GM19468 (cell line): Measurements from ENCODE around the gene GRIA3.
"Not testable (repeated sequence)": the region's sequence is repeated elsewhere in the genome, so short reads cannot be mapped to it uniquely, and the experiment has no call there.

Experiments
- ATAC-seq: cut with Tn5 transposase; IDR thresholded peaks from one replicate; pipeline ENCODE4 v1.9.1; 2021; ENCODE audit warnings: mild to moderate bottlenecking, moderate library complexity, moderate number of reproducible peaks; ENCODE audit not compliant: unreplicated experiment; ENCODE audit errors: extremely low read depth

Gene GRIA3

GRCh38 chrX:123439926-123440325, 255.8 kb downstream of the GRIA3 start:
- not testable (repeated sequence) for ATAC-seq

DNA sequence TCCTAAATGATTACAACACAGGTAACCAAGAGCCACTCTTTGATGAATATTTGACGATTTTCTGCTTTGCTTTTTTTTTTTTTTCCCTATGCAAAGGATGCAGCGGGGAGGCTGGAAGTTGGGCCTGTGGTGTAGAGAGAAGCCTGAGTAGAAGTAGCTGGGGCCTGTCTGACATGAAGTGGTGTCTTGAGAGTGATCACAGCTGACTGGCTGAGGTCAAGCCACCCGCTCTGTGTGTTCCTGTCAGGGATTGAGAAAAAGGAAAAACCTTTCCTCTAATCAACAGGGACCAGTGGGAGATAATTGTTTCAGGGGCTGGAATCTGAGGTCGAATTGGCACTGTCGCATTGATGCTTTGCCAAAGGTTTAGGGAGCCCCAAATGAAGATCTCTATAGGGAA, 258.7 kb downstream of the GRIA3 start:
- ATAC-seq: no peak

DNA sequence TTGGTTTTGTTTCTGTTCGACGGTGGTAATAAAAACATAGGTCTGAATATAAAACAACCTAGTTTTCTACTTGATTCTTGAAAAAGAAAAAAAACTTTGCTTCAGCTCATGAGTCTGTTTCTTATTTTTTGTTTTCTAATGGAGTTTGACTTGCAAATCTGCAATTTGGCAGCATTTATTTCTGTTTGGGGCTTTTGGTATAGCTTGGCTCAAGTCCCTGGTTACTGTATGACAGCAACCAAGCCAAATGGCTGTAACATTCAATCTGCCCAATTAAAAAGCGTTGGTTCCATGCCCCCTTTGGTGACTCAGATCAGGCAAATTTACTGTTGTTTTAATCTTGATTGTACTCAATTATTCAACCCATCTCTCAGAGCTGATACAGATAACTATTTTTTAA, 263.4 kb downstream of the GRIA3 start:
- no peak for ATAC-seq

DNA sequence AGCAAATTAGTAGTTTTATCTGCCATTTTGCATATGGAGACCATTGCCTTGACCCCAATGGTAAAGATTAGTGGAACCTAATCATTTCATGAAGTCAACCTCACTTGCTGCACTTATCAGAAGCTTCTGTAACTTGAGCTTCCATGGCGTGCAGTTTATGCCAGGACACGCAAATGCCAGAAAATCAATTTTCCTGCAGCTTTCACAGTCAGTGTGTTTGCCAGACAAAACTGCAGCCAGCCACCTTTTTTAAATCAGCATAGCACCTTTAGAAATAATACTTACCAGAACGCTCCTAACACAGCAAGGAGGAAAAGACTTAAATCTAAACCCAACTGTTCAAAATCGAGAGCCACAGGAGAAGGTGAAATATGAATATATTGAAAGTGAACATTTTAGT, 265.3 kb downstream of the GRIA3 start:
- ATAC-seq: no peak

DNA sequence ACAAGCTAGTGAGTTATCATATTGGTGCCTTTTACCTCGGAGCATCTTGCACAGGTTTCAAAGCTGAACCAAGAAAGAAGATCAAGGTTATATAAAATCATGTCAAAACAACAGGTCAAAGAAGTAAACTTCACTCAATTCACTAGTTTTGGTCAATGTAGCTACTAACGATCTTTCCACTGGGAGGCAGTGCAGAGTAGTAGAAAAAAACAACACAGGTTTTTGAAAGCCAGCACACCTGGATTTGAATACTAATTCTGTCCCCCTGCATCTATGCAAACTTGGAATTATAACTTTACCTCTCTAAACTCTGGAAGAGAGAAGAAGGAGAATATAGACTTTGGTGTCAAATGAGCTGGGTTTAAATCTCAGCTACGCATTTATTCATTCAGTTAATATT, 266.1 kb downstream of the GRIA3 start:
- ATAC-seq: no peak

DNA sequence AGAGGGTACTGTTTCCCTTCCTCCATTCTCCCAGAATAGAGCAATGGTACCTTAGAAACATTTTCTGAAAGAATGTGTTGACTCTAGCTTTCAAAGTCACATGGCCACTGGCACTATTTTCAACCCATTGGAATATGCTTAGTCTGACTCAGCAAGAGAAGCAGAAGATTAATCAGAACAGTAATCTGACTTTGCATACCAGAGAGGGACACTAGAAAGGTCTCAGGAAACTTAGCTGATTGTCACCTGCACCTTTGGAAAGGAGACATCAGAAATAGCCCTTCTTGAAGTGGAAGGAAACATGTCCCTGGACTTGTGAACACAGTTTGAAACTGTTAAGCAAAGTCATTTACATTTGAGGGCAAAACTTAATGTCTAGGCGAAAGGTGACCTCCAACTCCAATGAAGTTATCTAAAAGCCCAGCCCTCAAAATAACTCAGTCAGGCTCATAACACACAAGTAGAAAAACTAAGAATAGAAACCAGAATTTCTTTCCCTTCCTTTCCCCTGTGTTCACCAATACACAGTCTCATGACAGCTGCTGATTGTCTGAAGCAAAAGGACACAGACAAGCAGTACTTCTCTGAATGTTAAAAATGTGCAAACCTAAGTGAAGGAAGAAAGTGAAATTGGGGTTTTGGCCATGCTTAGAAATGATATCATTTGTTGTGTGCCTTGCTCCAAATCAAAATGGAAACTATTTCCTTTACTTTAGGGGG, 270.8 kb downstream of the GRIA3 start:
- ATAC-seq: no peak

- ATAC-seq: no peak
Observed at GRCh38 chrX:123455693-123456092, 271.6 kb downstream of the GRIA3 start.

DNA sequence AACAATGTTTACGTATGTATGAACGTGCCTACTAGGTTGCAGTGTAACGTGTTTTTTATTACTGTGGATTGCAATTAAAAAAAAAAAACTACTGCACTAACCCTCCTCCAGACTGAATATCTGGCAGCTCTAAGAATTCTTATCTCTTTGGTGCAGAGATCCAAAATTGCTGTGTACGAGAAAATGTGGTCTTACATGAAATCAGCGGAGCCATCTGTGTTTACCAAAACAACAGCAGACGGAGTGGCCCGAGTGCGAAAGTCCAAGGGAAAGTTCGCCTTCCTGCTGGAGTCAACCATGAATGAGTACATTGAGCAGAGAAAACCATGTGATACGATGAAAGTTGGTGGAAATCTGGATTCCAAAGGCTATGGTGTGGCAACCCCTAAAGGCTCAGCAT, 280.6 kb downstream of the GRIA3 start:
- no peak for ATAC-seq

GRCh38 chrX:123468481-123468880, 284.4 kb downstream of the GRIA3 start:
- no peak for ATAC-seq

DNA sequence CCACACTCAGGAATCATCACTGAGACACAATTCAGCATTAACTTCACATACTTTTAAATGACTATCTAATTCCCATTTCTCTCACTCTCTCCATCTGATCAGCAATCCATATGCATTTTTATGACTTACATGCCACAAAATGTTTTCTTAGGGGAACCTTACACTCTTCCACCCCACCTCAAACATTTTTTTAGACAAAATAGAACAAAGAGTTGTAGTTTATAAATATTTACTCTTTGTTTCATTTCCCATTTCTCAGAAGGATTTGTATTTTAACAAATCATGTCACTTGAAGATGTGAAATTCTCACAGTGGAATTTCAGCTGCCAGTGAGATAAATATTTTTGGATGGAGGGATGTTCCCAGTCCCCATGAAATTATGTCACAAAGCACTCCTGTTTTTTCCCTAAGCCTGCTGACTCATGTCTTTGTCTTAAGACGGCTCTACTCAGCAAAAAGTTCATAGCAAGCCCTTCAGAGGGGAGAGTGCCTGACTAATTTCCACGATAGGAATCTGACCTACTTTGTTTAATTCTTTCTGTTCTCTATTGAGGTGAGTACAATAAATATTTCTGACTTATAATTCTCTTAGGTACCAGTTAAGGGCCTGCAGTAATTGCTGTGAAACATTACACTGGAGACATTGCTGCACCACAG, 291.1 kb downstream of the GRIA3 start:
- ATAC-seq: no peak

DNA sequence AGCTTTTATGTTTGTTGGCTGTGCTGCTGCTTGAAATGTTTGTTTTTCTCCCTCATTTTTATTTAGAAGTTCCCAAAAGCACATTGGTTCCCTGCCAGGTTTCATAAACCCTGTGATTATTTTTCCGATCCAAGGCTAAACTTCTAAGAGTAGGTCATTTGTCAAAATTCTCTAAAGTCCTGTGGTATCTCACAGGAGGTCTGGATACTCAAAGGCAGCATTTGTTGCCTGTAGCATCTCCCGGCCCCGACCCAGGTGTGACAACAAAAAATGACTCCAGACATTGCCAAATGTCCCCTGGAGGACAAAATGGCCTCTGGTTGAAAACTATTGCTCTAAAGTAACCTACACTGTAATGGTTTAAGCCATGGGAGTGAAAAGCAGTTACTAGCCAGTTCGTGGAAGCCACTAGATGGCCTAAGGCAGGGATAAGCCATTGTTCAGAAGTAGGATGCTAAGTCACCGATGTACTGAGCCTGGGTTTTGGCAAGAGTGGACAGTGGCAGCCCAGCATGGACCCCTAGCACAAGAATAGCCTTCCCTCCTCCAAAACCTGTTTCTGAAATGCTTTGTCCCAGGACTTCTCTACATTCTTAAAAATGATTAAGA, 292.6 kb downstream of the GRIA3 start:
- no peak for ATAC-seq

DNA sequence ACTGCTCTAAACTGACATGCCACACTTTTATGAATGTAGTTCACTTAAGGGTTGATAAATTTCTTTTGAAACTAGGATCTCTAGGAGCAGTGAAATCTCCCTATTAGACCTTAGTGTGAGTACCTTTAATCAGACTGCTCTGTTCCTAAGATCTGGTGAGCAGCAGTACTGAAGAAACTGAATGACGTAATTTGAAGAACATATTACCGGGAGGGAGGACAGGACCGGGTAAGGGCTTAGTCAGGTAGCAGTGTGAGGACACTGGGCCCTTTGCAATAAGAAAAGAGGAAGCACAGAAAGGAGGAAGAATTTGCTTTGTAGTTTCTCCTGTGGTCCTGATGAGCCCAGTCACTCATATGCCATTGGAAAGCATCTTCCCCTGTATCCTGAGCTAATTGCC, 293.6 kb downstream of the GRIA3 start:
- ATAC-seq: no peak

DNA sequence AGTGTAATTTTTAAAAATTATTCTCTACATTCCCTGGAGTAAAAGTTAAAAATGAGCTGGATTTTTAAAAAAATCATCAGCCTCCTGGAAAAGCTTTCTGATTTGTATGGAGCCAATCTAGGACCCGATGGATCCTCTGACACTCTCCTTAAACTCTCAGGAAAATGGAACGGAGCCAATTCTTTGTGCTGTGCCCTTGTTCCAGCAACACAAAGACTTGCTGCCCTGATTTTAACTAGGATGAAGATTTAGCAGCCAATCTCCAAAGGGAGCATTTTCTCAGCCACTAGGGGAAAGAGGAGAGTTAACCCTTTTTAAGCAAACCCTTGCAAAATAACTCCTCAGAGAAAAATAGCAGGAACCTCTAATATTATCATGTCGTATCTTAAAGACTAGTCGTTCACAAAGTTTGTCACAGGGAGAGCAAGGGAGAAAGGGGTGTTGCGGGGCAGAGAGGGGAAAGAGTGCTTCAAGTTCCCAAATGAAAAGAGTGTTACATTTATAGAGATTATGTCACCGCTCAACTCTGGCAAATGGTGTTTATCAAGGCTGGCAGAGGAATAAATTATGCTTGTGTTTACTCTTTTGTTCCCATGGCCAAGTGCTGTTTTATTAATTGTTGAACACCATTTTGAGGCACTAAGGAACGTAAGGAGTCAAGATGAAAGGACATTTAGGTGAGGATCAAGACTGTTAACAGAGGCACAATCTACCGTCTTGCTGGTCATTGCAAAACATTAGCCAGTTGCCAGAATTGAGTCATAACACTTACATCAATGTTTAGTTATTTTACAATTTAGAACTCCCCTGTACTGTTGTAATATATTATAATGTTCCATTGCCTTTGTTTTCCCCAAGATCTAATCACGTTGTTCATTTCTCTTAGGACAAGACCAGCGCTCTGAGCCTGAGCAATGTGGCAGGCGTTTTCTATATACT, 298.1 kb downstream of the GRIA3 start:
- ATAC-seq: no peak

GRCh38 chrX:123486297-123486696, 302.2 kb downstream of the GRIA3 start:
- no peak for ATAC-seq

DNA sequence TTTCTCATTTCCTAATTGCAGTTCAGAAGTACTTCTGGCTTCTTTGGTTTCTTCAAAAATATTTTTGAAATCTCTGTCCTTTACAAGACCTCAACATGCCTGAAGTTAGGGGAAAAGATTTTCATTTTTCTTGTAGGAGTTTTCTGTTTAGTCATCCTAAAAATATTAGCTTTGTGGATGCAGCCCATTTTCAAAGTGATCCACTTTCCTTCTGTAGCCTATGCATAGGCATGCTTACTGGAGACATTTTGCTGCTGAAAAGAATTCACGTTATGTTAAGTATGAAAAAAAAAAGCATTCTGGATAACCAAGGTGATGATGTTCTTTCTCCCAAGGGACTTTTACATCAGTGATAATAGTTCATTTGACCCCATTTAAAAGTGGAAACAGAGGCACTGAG, 303.2 kb downstream of the GRIA3 start:
- ATAC-seq: no peak

GRCh38 chrX:123487669-123488068, 303.6 kb downstream of the GRIA3 start:
- ATAC-seq: no peak

GRCh38 chrX:123489011-123489410, 304.9 kb downstream of the GRIA3 start:
- no peak for ATAC-seq

GRCh38 chrX:123493857-123494256, 309.8 kb downstream of the GRIA3 start:
- no peak for ATAC-seq

DNA sequence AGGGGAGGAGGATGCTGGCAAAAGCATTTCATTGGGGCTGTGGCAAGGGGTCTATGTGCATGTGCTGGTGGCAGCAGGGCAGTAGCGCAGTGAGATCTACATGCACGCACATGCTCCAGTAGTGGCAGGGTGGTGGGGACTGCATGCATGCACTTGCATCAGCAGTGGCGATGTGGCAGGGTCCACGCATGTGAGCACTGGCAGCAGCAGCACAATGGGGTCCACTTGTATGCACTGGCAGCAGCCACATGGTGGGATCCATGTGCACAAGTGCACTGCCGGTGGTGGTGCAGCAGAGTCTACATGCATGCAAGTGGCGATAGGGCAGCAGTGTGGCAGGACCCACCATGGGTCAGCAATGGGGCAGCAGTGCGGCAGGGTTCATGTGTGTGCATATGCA, 315.7 kb downstream of the GRIA3 start:
- no peak for ATAC-seq

- no peak for ATAC-seq
Observed at GRCh38 chrX:123504047-123504446, 320.0 kb downstream of the GRIA3 start.
